B cell (primary cell): ENCODE data around the gene TSEN2. TPM values are rescaled to one million over a fixed set of nuclear protein-coding genes. Genes with fewer than 3 reads are reported as not detected.

Experiments used
- ATAC-seq: fragments of 200-7000 bp; cut with Tn5 transposase; one replicate; pipeline ENCODE4 v1.10.0; 2021; ENCODE audit warnings: low read depth, mild to moderate bottlenecking, moderate number of reproducible peaks, moderate library complexity
- CTCF ChIA-PET: fragments of 350-600 bp; sonication (Branson Sonifier 250); formaldehyde crosslinking; loops from one replicate; lab custom pipeline; 2021; ENCODE audit warnings: antibody characterized with exemption, inconsistent platforms; lab: Charles Lee
- POLR2A ChIA-PET: fragments of 350-600 bp; sonication (Branson Sonifier 250); formaldehyde crosslinking; loops from one replicate; lab custom pipeline; 2021; ENCODE audit warnings: antibody characterized with exemption; lab: Charles Lee
- DNase-seq: peaks from one replicate; pipeline ENCODE4 v3.0.0; 2013
- H2AFZ ChIP-seq: 2 replicates; pipeline ENCODE4 v1.6.1; 2012; ENCODE audit warnings: mild to moderate bottlenecking, low read depth, low read length; ENCODE audit not compliant: insufficient read depth, poor library complexity, severe bottlenecking
- H3K27ac ChIP-seq, 2 donors: 1 replicate in 1 of 2; 2 replicates in 1 of 2; pipeline ENCODE4 v1.5.1; 2012 to 2013; ENCODE audit warnings: low read length in 2 of 2, mild to moderate bottlenecking in 2 of 2, moderate library complexity in 1 of 2
- H3K27me3 ChIP-seq, 4 experiments: fragments of 200-600 bp in 1 of 4; sonication (generic) in 1 of 4; replicated peaks in 1 of 4; 1 replicate in 2 of 4; 2 replicates in 2 of 4; pipeline versions ENCODE4 v1.6.1 to v1.7.0; 2013 to 2016; ENCODE audit warnings: low read length in 3 of 4, mild to moderate bottlenecking in 2 of 4, mixed read lengths in 1 of 4, moderate library complexity in 1 of 4; ENCODE audit not compliant: insufficient read depth in 4 of 4, control insufficient read depth in 3 of 4; ENCODE audit errors: control extremely low read depth in 1 of 4
- H3K36me3 ChIP-seq, 2 experiments: replicated peaks in 1 of 2; 1 replicate in 1 of 2; 2 replicates in 1 of 2; pipeline versions ENCODE4 v1.6.1 to v1.7.1; 2013; ENCODE audit warnings: low read length in 1 of 2; ENCODE audit not compliant: insufficient read depth in 2 of 2, control insufficient read depth in 1 of 2; ENCODE audit errors: control extremely low read depth in 1 of 2, extremely low read depth in 1 of 2
- H3K4me1 ChIP-seq, 2 donors: fragments of 200-600 bp in 1 of 2; sonication (generic) in 1 of 2; 1 replicate in 1 of 2; 2 replicates in 1 of 2; pipeline versions ENCODE4 v1.5.1 to v1.6.1; 2013 to 2017; ENCODE audit warnings: low read length in 2 of 2; ENCODE audit not compliant: control insufficient read depth in 2 of 2, insufficient read depth in 2 of 2
- H3K4me2 ChIP-seq: replicated peaks from 2 replicates; pipeline ENCODE3; 2012; ENCODE audit warnings: mild to moderate bottlenecking, low read depth, low read length; ENCODE audit not compliant: poor library complexity, severe bottlenecking
- H3K4me3 ChIP-seq, 5 experiments: fragments of 200-600 bp in 1 of 5; sonication (generic) in 1 of 5; 1 replicate in 3 of 5; 2 replicates in 2 of 5; pipeline versions ENCODE4 v1.5.1 to v1.7.0; 2011 to 2016; ENCODE audit warnings: low read length in 4 of 5, mild to moderate bottlenecking in 4 of 5, low read depth in 2 of 5, control low read depth in 1 of 5, moderate library complexity in 1 of 5; ENCODE audit not compliant: insufficient read depth in 1 of 5; ENCODE audit errors: control extremely low read depth in 1 of 5, extremely low read depth in 1 of 5
- H3K79me2 ChIP-seq: fragments of 200-600 bp; sonication (generic); one replicate; pipeline ENCODE4 v1.6.0; 2016; ENCODE audit warnings: low read length; ENCODE audit not compliant: control insufficient read depth, insufficient read depth
- H3K9ac ChIP-seq: fragments of 200-600 bp; sonication (generic); 2 replicates; pipeline ENCODE4 v1.6.1; 2017; ENCODE audit warnings: mild to moderate bottlenecking, low read length, moderate library complexity
- H3K9me3 ChIP-seq, 3 donors: one replicate each; pipeline versions ENCODE4 v1.6.1 to v1.7.1; 2013; ENCODE audit warnings: low read length in 2 of 3; ENCODE audit not compliant: control insufficient read depth in 2 of 3, insufficient read depth in 1 of 3; ENCODE audit errors: control extremely low read depth in 1 of 3
- H4K20me1 ChIP-seq: 2 replicates; pipeline ENCODE4 v1.6.0; 2012; ENCODE audit warnings: mild to moderate bottlenecking, low read length; ENCODE audit not compliant: insufficient read depth, control insufficient read depth, poor library complexity, severe bottlenecking
- H3K27ac Mint-ChIP-seq: one replicate; pipeline ENCODE4 v1.8.0; 2021; ENCODE audit warnings: mixed read lengths
- H3K27me3 Mint-ChIP-seq: one replicate; pipeline ENCODE4 v1.8.0; 2021; ENCODE audit warnings: mixed read lengths
- H3K4me1 Mint-ChIP-seq: one replicate; pipeline ENCODE4 v1.8.0; 2021; ENCODE audit warnings: mixed read lengths
- H3K4me3 Mint-ChIP-seq: one replicate; pipeline ENCODE4 v1.8.0; 2021; ENCODE audit warnings: mixed read lengths
- H3K9me3 Mint-ChIP-seq: one replicate; pipeline ENCODE4 v1.8.0; 2022; ENCODE audit warnings: mixed read lengths; ENCODE audit not compliant: insufficient read depth
- CTCF ChIP-seq: fragments of 200-600 bp; IDR thresholded peaks from one replicate; pipeline ENCODE4 v1.8.0; 2022; ENCODE audit warnings: antibody characterized with exemption, mild to moderate bottlenecking
- EZH2 ChIP-seq: IDR thresholded peaks from 2 replicates; pipeline ENCODE4 v1.6.1; 2012; ENCODE audit warnings: borderline replicate concordance, low read depth, mild to moderate bottlenecking, moderate library complexity, low read length; ENCODE audit not compliant: insufficient read depth, poor library complexity, severe bottlenecking
- WGBS: methylation state at CpG from one replicate; pipeline ENCODE4 v1.1.5; 2013; ENCODE audit warnings: missing lambda C conversion rate; ENCODE audit not compliant: insufficient coverage; 5-methylcytosine and 5-hydroxymethylcytosine counted together
- intact Hi-C: fragments of 100-400 bp; cut with micrococcal nuclease; formaldehyde crosslinking; loops from one replicate; pipeline ENCODE4 v1.10.0; 2022
- polyA plus RNA-seq: library from polyadenylated mRNA; depleted of rRNA; stranded (reverse); fragments of >200 nt; gene quantifications from 2 replicates; pipeline ENCODE4 v1.2.3, GENCODE V29; 2012
- total RNA-seq, 2 donors: library from RNA; stranded (reverse); fragments of 120-200 nt in 1 of 2; gene quantifications; 1 replicate in 1 of 2; 2 replicates in 1 of 2; pipeline versions ENCODE4 v1.2.3 to v1.2.4, GENCODE V29; 2013 to 2022

The TSEN2 gene
- total and polyA plus RNA-seq, 2 donors (not counting 1 experiment from before 2014, with no cell fraction given) = 13.4 to 17.6 TPM

DNA sequence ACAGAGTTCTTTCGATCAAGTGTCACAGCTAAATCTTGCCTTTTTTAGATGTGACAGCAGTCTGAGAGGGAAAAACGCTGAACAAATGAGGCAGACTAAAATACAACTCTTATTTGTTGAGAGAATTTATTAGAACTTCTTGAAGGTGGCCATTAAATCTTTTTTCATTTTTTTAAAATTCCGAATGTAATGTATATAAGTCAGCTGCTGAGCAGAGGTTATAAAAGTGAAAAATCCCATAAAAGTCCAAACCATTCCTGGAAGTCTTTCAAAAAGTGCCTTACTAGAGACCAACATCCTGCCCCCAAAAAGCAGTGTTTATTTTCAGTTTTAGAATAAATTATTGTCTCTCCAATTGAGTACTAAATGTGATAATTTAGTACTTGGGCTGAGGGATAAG is 3.1 kb downstream of the TSEN2 start:
- no peak overlapping the region for H3K27ac Mint-ChIP-seq
- Histone ChIP-seq H3K4me1 (peaks cover 14 to 20% of the 10 kb centered on the region in 2 donors), H3K4me2 (no peak overlapping the region), H3K27ac (no peak overlapping the region), H3K79me2 (peaks cover 14% of the 10 kb centered on the region), H3K27me3 (no peaks in the 10 kb centered on the region), H3K36me3 (peaks cover 0 to 8% of the 10 kb centered on the region in 2 experiments), H3K9me3 (no peaks in the 10 kb centered on the region), H4K20me1 (no peaks in the 10 kb centered on the region), H3K4me3 (no peak overlapping the region), H2AFZ (no peak overlapping the region), H3K9ac (no peak overlapping the region)
- no peaks in the 10 kb centered on the region for H3K27me3 Mint-ChIP-seq
- no peak overlapping the region for H3K4me3 Mint-ChIP-seq
- DNase-seq = no peak
- TF ChIP-seq EZH2 = no peak
- WGBS = no CpG with 5 or more reads among the region's 3 CpGs
- no peak for ATAC-seq
- POLR2A ChIA-PET = no interaction called here
- intact Hi-C loops = no loop called here
- CTCF ChIA-PET = no interaction called here
- H3K9me3 Mint-ChIP-seq = no peaks in the 10 kb centered on the region
- peaks cover 26% of the 10 kb centered on the region for H3K4me1 Mint-ChIP-seq

- H2AFZ ChIP-seq = no peak overlapping the region
- ATAC-seq (no peak), DNase-seq (no peak)
- H3K79me2 ChIP-seq = peaks cover 14% of the 10 kb centered on the region
- no peaks in the 10 kb centered on the region for H4K20me1 ChIP-seq
- POLR2A ChIA-PET = no interaction called here
- no peak overlapping the region for H3K27ac Mint-ChIP-seq
- no peaks in the 10 kb centered on the region for H3K9me3 ChIP-seq
- no peaks in the 10 kb centered on the region for H3K27me3 Mint-ChIP-seq
- peaks cover 26% of the 10 kb centered on the region for H3K4me1 Mint-ChIP-seq
- TF ChIP-seq EZH2 (no peak), CTCF (no peak)
- H3K9ac ChIP-seq = no peak overlapping the region
- 83% methylated on average over 1 of the region's 3 CpGs for WGBS
- H3K4me3 Mint-ChIP-seq = no peak overlapping the region
- H3K4me3 ChIP-seq = no peak overlapping the region
- peaks cover 0 to 11% of the 10 kb centered on the region in 2 experiments for H3K36me3 ChIP-seq
- CTCF ChIA-PET = interaction anchor here (0.6 to 0.9 kb wide), 2 partner anchors 229 to 404 kb away, joined by 3 read pairs; no protein-coding TSS in a partner anchor
- intact Hi-C loops = no loop called here
- no peak overlapping the region for H3K4me2 ChIP-seq
- no peak overlapping the region for H3K27ac ChIP-seq
- H3K9me3 Mint-ChIP-seq = no peaks in the 10 kb centered on the region
- no peaks in the 10 kb centered on the region for H3K27me3 ChIP-seq
- peaks cover 14 to 20% of the 10 kb centered on the region in 2 donors for H3K4me1 ChIP-seq
Measured at GRCh38 chr3:12487786-12488185, 3.5 kb downstream of the TSEN2 start.
